Esophagus muscularis mucosa (tissue), 4 donors: ENCODE results near the gene OSBPL9. TPM values are rescaled to one million over a fixed set of nuclear protein-coding genes. Genes with fewer than 3 reads are reported as not detected.

ENCODE experiments used
- DNase-seq: peaks from one replicate; pipeline ENCODE4 v3.0.0-alpha.2; 2017; ENCODE audit errors: extremely low spot score
- H3K27ac ChIP-seq, 4 donors: fragments of 200-600 bp; sonication (generic); replicated peaks in 1 of 4; 1 replicate in 3 of 4; 2 replicates in 1 of 4; pipeline ENCODE4 v1.5.1; 2016 to 2019; ENCODE audit warnings: mild to moderate bottlenecking in 1 of 4
- H3K27me3 ChIP-seq, 4 donors: fragments of 200-600 bp; sonication (generic); one replicate each; pipeline versions ENCODE4 v1.5.1 to v1.6.0; 2016 to 2019
- H3K36me3 ChIP-seq, 4 donors: fragments of 200-600 bp; sonication (generic); one replicate each; pipeline ENCODE4 v1.5.1; 2016 to 2019
- H3K4me1 ChIP-seq, 4 donors: fragments of 200-600 bp; sonication (generic); one replicate each; pipeline ENCODE4 v1.5.1; 2016 to 2019
- H3K4me3 ChIP-seq, 4 donors: fragments of 200-600 bp; sonication (generic); 1 replicate in 2 of 4; 2 replicates in 2 of 4; pipeline ENCODE4 v1.5.1; 2016 to 2019; ENCODE audit warnings: mild to moderate bottlenecking in 4 of 4, moderate library complexity in 1 of 4
- H3K9me3 ChIP-seq, 4 donors: fragments of 200-600 bp; sonication (generic); 1 replicate in 3 of 4; 2 replicates in 1 of 4; pipeline ENCODE4 v1.5.1; 2016 to 2019
- CTCF ChIP-seq, 3 experiments: fragments of 200-600 bp in 2 of 3; fragments of 450-650 bp in 1 of 3; sonication (generic) in 2 of 3; IDR thresholded peaks; one replicate each; pipeline ENCODE4 v1.5.1; 2017 to 2019; ENCODE audit warnings: antibody characterized with exemption in 3 of 3, mild to moderate bottlenecking in 2 of 3, moderate library complexity in 1 of 3
- EP300 ChIP-seq: sonication (generic); formaldehyde crosslinking; IDR thresholded peaks from one replicate; pipeline ENCODE4 v1.6.1; 2017; ENCODE audit warnings: antibody characterized with exemption
- POLR2A ChIP-seq: fragments of 450-650 bp; IDR thresholded peaks from one replicate; pipeline ENCODE4 v1.6.1; 2017; ENCODE audit warnings: antibody characterized with exemption, moderate library complexity, mild to moderate bottlenecking, low read depth
- POLR2AphosphoS5 ChIP-seq, 2 donors: sonication (generic); formaldehyde crosslinking; IDR thresholded peaks; one replicate each; pipeline ENCODE4 v1.6.1; 2017; ENCODE audit warnings: antibody characterized with exemption in 2 of 2
- WGBS: methylation state at CpG from one replicate; pipeline ENCODE4 v1.1.5; 2018; 5-methylcytosine and 5-hydroxymethylcytosine counted together
- intact Hi-C: fragments of 100-400 bp; cut with DNase I; formaldehyde crosslinking; loops from one replicate; pipeline ENCODE4 v1.15.1; 2023
- total RNA-seq, 4 donors: library from RNA; depleted of rRNA; stranded (reverse); fragments of >200 nt; gene quantifications; one replicate each; pipeline versions ENCODE4 v1.1.0 to v1.2.1, GENCODE V29; 2016

OSBPL9 gene
- total RNA-seq, 4 donors from 2014 or later: 66.8 to 84.5 (median 75.9) TPM

- intact Hi-C loops: no loop called here
- WGBS: 96% methylated on average over 2 of the region's 2 CpGs
- DNase-seq: no peak
- Histone ChIP-seq H3K9me3 (no peaks in the 10 kb centered on the region), H3K4me3 (no peak overlapping the region), H3K36me3 (peaks cover 0 to 6% (median 0%) of the 10 kb centered on the region in 4 donors), H3K27me3 (no peaks in the 10 kb centered on the region), H3K4me1 (peaks cover 3 to 19% (median 8%) of the 10 kb centered on the region in 4 donors), H3K27ac (no peak overlapping the region)
- TF ChIP-seq POLR2AphosphoS5 (IDR thresholded peaks at IDR 0.05): no peak
- TF ChIP-seq POLR2A: no peak
- TF ChIP-seq EP300: no peak
- no peak for TF ChIP-seq CTCF (IDR thresholded peaks at IDR 0.05)
Measured at GRCh38 chr1:51675177-51675780, 58.4 kb downstream of the OSBPL9 start.

- H3K4me3 ChIP-seq: no peak overlapping the region
- peaks cover 0 to 2% (median 0%) of the 10 kb centered on the region in 4 donors for H3K36me3 ChIP-seq
- no peak for DNase-seq
- no peaks in the 10 kb centered on the region for H3K9me3 ChIP-seq
- no peaks in the 10 kb centered on the region for H3K27me3 ChIP-seq
- no peak overlapping the region for H3K27ac ChIP-seq
- intact Hi-C loops: no loop called here
- no peaks in the 10 kb centered on the region for H3K4me1 ChIP-seq
- TF ChIP-seq POLR2A (no peak), EP300 (no peak), CTCF (IDR thresholded peaks at IDR 0.05) (no peak), POLR2AphosphoS5 (IDR thresholded peaks at IDR 0.05) (no peak)
Measured at GRCh38 chr1:51679435-51679834, 62.5 kb downstream of the OSBPL9 start.

GRCh38 chr1:51684776-51685175 lies 67.9 kb downstream of the OSBPL9 start:
- no peak for DNase-seq
- TF ChIP-seq CTCF (IDR thresholded peaks at IDR 0.05) (no peak), EP300 (no peak), POLR2AphosphoS5 (IDR thresholded peaks at IDR 0.05) (no peak), POLR2A (no peak)
- H3K27me3 ChIP-seq: no peaks in the 10 kb centered on the region
- peaks cover 11 to 16% (median 13%) of the 10 kb centered on the region in 4 donors for H3K4me1 ChIP-seq
- intact Hi-C loops: no loop called here
- no peaks in the 10 kb centered on the region for H3K36me3 ChIP-seq
- H3K27ac ChIP-seq: no peak overlapping the region
- 98% methylated on average over 5 of the region's 5 CpGs for WGBS
- H3K4me3 ChIP-seq: no peak overlapping the region
- H3K9me3 ChIP-seq: no peaks in the 10 kb centered on the region

GRCh38 chr1:51686450-51686849 lies 69.6 kb downstream of the OSBPL9 start:
- DNase-seq: no peak
- WGBS: 61% methylated on average over 2 of the region's 2 CpGs
- intact Hi-C loops: no loop called here
- no peak overlapping the region for H3K4me3 ChIP-seq
- H3K27ac ChIP-seq: no peak overlapping the region
- H3K36me3 ChIP-seq: no peaks in the 10 kb centered on the region
- H3K9me3 ChIP-seq: no peaks in the 10 kb centered on the region
- no peaks in the 10 kb centered on the region for H3K27me3 ChIP-seq
- TF ChIP-seq EP300 (no peak), CTCF (IDR thresholded peaks at IDR 0.05) (no peak), POLR2A (no peak), POLR2AphosphoS5 (IDR thresholded peaks at IDR 0.05) (no peak)
- H3K4me1 ChIP-seq: peaks cover 17 to 33% (median 24%) of the 10 kb centered on the region in 4 donors

- intact Hi-C loops: no loop called here
- no peak for DNase-seq
- no peak overlapping the region for H3K4me3 ChIP-seq
- peaks cover 25 to 54% (median 44%) of the 10 kb centered on the region in 4 donors for H3K4me1 ChIP-seq
- H3K9me3 ChIP-seq: no peaks in the 10 kb centered on the region
- H3K27ac ChIP-seq: no peak overlapping the region
- no peak for TF ChIP-seq EP300
- TF ChIP-seq POLR2A: no peak
- no peak for TF ChIP-seq CTCF (IDR thresholded peaks at IDR 0.05)
- TF ChIP-seq POLR2AphosphoS5 (IDR thresholded peaks at IDR 0.05): no peak
- H3K27me3 ChIP-seq: no peaks in the 10 kb centered on the region
- H3K36me3 ChIP-seq: no peaks in the 10 kb centered on the region
Measured at GRCh38 chr1:51689075-51689440, 72.2 kb downstream of the OSBPL9 start.
